HG03175 (cell line): ENCODE measurements around the gene ABCA5.

Experiments used
- ATAC-seq: cut with Tn5 transposase; IDR thresholded peaks from one replicate; pipeline ENCODE4 v1.9.1; 2021; ENCODE audit warnings: mild to moderate bottlenecking, moderate library complexity; ENCODE audit not compliant: unreplicated experiment

The ABCA5 gene

DNA sequence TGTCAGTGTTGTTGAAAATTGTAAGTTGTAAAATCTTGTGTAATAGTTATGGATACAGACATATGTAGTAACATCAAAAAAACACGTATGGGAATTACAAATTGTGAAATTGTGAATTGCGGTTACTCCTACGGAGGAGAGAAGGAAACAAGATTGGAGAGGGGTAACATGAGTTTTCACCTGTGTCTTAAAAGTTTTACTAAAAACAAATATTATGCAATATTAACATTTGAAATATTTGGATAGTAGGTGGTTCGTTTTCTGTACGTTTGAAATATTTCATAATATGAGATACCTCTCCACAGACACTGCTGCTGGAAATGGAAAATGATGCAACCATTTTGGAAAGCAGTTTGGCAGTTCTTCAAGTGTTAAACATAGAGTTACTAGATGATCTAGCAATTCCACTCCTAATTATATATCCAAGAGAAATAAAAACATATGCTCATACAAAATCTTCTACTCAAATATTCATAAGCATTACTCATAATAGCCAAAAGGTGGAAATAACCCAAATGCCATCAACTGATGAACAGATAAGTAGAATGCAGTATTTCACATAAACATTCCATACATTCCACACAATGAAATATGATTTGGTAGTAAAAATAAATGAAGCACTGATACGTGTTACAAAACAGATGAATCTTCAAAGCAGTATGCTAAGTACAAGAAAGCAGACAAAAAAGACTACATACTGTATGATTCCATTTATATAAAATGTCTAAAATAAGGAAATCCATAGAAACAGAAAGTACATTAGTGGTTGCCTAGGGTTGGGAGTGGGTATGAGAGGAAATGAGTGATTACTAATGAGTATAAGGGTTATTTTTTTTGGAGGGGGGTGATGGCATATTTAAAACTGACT, 57.6 kb downstream of the ABCA5 start:
- ATAC-seq = no peak

DNA sequence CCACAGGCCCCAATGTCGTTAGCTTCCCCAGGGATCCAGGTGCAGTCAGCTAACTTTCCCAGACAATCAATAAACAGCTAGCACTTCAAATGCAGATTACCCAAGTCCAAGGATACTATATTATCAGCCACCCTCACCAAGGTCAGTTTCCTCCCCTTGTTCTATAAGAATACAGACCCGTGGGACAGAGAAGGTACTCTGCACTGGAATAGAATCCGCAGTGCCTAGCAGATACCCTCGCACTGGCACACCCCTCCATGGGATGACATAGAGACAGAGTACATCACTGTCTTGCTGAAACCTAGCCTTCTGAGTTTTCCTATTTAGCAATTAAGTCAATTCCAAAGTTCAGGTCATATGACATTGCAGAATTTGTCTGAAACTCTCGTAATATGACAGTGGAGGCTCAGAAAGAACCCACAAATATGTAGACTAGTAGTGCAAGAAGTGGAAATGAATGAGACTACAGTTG, 58.4 kb downstream of the ABCA5 start:
- ATAC-seq = no peak

DNA sequence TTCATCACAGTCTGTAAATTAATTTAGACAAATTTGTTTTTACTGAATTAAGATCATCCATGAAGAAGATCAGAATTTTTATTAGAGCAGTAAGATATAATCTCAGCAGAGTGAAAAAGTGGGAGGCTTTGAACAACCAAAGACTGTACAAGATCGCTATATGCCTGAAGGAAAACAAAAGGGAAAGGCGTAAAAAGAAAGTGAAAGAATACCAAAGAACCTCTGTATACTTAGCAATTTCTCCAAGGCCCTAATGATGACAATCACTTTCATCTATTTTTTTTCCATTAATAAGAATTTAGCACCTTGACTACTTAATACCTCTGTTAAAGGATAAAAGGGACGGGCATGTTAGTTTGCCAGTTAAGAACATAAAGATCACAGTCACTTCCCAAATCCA, 59.7 kb downstream of the ABCA5 start:
- no peak for ATAC-seq

DNA sequence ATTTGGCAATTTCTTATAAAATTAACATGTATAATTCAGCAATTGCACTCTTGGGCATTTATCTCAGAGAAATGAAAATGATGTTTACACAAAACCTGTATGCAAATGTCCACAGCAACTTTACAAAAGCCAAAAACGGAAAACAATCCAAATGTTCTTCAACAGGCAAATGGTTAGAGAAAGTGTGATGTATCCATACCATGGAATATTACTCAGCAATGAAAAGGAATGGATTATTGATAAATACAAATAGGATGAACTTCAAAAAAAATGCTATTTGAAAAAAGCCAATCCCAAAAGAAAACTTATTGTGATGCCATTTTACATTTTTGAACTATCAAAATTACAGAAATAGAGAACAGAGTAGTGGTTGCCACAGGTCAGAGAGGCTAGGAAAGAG, 61.1 kb downstream of the ABCA5 start:
- ATAC-seq = no peak

DNA sequence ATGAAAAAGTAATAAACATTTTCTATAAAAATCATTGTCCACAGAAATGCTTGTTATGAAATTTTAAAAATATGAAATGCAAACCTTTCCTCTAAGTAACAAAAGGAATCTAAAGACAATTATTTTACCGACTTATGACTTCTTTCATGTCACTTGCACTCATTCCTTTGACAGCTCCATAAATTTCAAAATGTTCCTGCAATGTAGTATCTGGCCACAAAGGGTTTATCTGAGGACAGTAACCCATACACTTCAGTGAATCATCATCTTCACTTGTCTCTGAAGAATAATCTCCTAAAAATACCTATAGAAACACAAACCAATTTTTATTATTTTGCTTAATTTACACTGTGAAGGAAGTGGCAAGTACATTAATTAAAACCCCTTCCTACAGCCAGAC, 72.7 kb downstream of the ABCA5 start:
- no peak for ATAC-seq

DNA sequence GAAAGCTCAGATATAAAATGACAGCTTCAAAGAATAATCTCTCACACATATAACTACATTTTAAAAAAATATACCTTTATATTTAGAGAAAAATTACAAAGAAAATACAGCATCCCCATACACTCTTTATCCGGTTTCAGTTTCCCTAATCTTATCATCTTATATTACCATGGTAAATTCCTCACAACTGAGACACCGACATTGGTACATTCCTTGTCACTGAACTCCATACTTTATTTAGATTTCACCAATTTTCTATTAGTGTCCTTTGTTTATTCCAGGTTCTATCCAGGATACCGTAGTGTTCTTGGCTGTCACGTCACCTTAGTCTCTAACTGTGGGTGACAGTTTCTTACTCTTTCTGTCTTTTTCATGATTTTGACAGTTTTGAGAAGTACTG, 76.3 kb downstream of the ABCA5 start:
- no peak for ATAC-seq

DNA sequence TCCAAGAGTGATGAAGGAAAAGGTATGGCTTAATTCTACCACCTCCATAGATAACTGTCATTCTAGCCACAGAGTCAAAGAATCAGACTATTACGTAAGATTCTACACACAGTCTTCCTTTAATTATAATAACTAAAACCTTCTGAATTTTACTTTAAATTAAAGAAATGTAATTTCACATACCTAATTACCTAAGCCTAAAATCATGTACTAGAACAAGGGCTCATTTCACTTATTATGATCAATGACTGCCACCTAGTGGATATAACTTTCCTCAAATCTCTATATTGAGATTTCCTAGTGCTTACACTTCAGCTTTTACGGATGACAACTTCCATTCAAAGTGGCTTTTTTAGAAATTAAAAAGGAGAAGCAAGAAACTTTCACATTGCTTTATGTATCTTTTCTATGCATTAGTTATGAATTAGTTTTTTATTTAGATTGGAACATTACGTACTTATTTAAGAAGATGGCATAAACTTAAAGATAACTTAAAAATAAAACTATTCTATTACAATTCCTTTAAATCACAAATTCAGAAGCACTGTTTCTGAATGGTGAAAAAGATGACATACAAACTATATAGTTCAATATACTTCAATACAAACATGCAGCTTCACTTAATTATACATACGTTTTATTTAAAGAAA, 80.1 kb downstream of the ABCA5 start:
- peak; percentile 61 for ATAC-seq

DNA sequence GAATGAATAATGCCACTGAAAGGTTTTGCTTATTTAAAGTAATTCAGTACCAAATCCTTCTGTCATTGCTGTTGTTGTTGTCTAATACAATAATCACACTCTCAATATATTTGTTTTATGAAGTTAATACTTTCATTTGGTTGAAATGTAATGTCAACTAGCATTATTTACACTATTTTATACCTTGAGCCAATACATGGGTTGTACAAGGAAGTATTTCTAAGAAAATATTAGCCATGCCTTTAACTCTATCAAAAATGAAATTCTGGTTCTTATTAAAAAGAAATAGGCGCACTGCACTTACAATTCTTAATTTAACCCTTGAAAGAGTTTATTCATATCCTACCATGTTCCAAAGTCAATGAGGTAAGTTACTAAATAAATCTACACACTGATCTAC, 80.7 kb downstream of the ABCA5 start:
- no peak for ATAC-seq

DNA sequence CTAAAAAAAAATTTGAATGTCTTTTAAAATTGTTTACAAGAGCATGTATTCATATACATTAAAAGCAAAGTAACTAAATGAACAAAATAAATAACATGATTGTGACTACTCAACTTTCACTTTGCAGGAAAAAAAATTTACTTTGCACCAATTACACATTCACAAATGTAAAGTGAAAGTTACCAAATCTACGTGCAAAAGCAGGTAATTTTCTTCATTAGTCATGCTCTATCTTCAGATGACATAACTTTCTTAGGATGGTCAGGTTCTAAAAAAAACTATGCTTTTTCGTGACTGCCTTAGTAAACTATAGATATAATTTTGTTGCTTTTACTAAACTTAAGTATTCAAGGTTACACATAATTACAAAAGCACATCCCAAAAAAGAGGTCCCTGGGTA, 81.3 kb downstream of the ABCA5 start:
- ATAC-seq = no peak

DNA sequence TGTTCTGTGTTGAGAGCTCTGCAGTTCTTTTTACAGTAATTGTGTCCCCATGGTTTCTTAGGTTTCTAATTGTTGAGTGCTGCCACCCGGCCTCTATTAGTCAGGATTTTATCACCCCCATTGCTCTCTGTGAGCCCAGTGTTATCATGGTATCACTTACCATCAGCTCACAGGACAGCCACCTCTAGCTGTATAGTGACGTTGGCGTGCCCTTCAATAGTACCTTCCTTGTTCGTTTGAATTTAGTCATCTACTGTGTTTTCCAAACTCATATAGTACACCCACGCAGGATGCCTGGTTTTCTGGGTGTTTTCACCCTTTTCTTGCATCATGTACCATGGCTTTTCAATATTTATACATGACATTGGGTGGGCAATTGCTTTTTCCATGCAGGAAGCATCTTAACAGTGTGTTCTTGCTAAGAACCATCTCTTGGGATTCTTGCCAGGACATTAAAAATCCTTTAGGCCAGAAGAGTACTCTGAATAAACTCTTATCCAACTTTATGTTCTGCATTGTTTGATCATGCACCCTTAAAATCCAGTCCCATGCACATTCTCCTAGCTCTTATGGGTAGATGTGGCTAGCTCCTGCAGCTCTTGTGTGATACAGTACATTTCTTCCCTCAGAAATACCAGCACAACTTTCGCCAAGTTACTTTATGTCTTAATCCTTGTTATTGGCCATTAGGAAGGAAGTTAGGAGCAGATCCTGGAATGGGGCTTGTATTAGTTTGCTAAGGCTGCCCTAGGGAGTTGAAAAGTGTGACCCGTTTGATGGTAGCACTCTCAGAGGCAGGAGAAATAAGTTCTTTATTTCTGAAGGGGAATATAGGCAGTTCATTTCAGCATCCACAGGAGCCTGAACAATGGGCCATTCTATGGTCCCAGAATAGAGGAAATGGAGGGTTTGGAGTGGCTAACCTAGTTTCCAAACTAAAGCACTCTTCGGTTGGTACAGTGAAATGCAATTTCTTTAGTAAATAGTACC, 87.0 kb downstream of the ABCA5 start:
- ATAC-seq = no peak

DNA sequence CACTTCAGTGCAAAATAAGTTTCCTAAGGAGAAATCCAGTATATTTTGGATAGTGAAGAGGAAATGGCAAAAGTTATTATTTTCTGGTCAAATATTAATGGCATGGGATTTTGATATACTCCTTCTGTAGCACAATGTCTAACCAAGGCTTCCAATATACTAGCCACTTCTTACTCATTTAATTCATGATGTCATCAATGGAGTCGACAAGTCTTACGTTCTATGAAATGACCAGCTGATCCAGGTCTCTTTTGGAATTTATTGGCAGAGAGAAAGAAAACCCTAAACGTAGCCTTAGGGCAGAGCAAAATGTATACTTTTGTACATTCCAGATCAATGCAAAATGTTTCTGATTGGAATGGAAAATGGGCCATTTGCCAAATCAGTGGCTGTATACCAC, 90.0 kb downstream of the ABCA5 start:
- ATAC-seq = no peak

DNA sequence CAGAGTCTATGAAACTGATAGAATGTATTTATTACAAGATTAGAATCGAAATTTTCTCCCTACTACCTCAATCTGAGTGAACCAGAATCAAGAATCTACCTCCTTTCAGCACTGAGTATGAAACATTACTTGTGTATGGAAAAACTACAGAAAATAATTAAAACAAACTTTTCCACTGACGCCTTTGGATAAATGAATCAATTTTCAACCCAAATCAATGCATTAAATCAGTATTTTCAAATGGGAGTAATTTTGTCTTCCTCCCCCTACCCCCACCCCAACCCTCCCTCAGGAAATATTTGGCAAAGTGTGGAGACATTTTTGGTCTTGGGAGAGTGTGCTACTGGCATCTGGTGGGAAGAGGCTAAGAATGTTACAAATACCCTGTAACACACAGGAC, 90.5 kb downstream of the ABCA5 start:
- ATAC-seq = no peak

DNA sequence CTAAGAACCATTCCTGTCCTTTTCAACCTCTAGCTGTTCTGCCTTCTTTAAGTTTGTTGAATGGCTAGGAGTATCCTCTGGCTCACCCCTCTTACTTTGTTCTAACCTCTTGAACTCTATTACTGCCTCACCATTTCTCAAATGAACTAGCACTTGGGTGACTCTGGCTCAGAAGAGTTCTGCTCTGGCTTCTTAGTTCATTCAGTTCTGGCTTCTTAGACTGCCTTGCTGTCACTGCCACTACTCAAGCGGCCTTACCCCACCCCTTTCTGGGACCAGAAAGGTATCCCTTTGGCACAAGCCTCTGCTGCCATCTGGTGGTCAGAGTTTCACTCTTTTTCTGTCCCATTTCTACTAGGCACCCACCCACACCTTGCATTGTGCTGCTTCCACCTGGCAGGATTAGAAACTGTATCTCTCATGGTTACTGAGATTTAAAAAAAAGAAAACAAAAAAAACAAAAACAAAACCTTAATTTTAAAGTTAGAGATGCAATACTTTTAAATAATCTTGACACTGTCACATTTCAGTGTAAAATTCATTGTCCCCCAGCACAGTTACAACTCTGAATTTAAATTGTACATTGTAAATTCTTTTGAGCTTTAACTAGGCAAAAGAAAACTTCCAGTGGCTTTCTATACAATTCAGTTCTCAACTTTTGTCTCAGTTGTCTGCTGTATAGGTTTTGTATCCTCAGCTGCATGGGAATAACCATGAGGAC, 91.4 kb downstream of the ABCA5 start:
- peak; percentile 97 for ATAC-seq

DNA sequence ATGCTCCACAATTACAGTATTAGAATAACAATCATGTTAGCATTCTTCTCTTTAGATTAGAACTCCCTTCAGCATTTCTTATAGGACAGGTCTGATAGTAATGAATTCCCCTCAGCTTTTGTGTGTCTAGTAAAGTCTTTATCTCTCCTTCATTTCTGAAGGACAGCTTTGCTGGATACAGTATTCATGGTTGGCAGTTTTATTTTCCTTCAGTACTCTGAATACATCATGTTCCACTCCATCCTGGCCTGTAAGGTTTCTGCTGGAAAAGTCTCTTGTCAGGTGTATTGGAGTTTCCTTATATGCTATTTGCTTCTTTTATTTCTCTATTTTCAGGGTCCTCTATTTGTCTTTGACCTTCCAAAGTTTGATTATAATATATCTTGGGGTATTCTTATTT, 94.3 kb downstream of the ABCA5 start:
- no peak for ATAC-seq

DNA sequence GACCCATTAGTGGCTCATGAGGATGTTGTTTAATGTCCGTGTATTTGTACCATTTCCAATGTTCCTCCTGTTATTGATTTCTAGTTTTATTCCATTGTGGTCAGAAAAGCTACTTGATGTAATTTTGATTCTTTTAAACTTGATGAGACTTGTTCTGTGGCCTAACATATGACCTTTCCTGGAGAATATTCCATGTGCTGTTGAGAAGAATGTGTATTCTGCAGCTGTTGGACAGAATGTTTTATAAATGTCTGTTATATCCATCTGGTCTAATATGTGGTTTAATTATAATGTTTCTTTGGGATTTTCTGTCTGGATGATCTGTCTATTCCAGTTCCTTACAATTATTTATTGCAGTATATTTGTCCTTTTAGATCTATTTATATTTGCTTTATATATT, 95.4 kb downstream of the ABCA5 start:
- ATAC-seq = no peak

DNA sequence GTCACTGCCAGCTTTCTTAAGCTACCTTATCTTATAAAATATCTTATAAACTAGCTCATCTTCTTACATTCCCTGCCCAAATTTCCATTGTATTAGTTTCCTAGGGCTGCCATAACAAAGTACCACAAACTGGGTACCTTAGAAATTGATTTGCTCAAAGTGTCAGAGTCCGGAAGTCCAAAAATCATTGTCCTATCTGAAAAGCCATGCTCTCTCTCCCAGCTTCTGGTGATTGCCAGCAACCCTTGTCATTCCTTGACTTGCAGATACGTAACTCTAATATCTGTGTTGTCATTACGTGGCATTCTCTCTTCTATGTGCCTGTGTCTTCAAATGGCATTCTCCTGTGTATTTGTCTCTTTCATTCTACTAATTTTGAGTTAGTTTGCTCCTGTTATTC, 96.0 kb downstream of the ABCA5 start:
- ATAC-seq = no peak

DNA sequence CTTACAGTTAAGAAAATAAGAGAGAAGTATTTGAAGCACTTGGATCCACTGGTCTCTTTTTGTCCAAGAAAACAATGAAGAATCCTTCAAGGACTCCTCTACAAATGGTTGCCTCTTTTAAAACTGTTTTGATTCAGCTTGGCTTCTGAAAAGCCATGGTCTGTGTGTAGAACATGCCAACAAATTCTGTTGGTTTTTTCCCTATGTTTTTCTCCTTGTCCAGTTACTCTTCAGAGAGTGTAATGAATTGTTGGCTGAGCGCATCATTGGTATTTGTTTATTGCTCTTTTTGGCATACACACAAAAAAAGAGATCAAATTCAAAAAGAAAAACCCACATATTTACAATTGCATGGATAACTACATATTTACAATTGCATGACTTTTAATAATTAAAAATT, 98.4 kb downstream of the ABCA5 start, which contains the start of gene ABCA10:
Gene ABCA10 (minus strand): TSS at position 249 of the 400 bp plus-strand sequence. CDS start 3,466 bp downstream, outside the sequence.
- ATAC-seq = no peak

DNA sequence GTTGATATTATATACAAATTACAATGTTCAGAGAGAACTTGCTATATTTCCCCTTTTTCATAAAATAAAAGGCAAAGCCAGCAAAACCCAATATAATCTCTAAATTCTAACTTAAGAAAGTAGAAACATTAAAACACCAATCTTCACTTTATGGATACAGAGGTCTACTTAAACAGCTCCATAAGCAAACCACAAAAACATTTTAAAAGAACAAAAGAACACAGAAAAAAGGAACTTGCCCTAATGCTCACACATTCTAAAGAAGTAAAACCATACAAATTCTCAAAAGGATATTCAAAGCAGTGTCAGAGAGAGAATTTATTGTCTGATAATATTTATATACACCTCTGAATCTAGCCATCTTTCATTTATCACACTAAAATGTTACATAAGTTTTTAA, 98.9 kb downstream of the ABCA5 start:
- no peak for ATAC-seq

DNA sequence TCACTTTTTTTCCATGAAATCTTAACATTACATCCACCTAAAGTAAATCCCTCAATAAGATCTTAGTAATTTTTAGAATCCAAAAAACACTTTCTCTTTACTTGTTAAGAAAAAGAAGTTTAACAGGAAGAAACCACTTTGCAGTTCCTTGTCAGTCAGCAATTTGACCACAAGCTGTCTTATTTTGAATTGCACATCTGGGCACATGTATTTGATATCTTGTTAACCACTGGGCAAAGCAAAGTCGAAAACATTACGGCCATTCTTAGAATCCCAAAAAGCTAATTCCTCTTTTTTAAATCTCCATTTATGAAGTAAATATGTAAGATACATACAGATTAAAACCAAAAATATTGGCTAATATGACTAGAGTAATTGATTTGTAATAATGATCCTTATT, 99.4 kb downstream of the ABCA5 start:
- ATAC-seq = no peak

DNA sequence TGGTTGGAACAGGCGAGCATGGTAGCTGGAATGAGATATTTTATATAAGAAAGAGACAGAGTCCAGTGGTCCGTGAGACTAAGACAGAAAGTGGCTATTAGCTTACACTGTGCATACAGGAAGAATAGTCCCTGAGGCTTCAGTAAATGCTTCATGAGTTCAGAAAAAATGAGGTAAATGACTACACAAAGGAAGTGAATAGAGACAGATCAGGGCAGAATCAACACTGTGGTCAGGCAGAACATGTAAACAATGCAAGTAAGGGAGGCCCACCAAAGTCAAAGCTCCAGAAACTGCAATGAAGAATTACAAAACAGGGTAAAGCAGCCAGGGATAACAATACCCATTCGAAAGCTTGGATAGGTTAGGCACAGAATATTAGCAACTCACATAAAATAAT, 103.1 kb downstream of the ABCA5 start:
- peak; percentile 97 for ATAC-seq
